SK-N-SH (cell line): ENCODE measurements around the gene BORCS5. TPM values are rescaled to one million over a fixed set of nuclear protein-coding genes. Genes with fewer than 3 reads are reported as not detected.

Experiments
- CTCF ChIA-PET: fragments of 300-600, 350-600 bp; formaldehyde crosslinking; extraction: SDS; loops from one replicate; lab custom pipeline; 2021; lab: Yijun Ruan, JAX
- POLR2A ChIA-PET: fragments of 350-600 bp; sonication (Branson Sonifier 250); formaldehyde crosslinking; extraction: SDS; loops from one replicate; lab custom pipeline; 2020; ENCODE audit warnings: antibody characterized with exemption, inconsistent platforms; lab: Yijun Ruan, JAX
- DNase-seq: peaks from one replicate; pipeline ENCODE4 v3.0.0; 2012
- H2AFZ ChIP-seq: fragments of 200-600 bp; sonication (generic); 2 replicates; pipeline ENCODE4 v1.8.1; 2016; ENCODE audit warnings: antibody characterized with exemption, mild to moderate bottlenecking, low read depth
- H3F3A ChIP-seq: fragments of 200-600 bp; sonication (generic); replicated peaks from 2 replicates; pipeline ENCODE3; 2016; ENCODE audit warnings: antibody characterized with exemption, mild to moderate bottlenecking; ENCODE audit not compliant: insufficient read depth
- H3K27ac ChIP-seq, 2 experiments: fragments of 200-500 bp in 1 of 2; fragments of 200-600 bp in 1 of 2; sonication (Bioruptor generic) in 1 of 2; sonication (generic), shearing (Covaris generic) in 1 of 2; 2 replicates each; pipeline versions ENCODE4 v1.5.1 to v1.6.1; 2014 to 2016; ENCODE audit warnings: low read depth in 2 of 2, inconsistent platforms in 1 of 2, low read length in 1 of 2, mild to moderate bottlenecking in 1 of 2, mixed read lengths in 1 of 2
- H3K27me3 ChIP-seq: fragments of 200-600 bp; sonication (generic), shearing (Covaris generic); 2 replicates; pipeline ENCODE4 v1.6.1; 2016; ENCODE audit warnings: mixed run types; ENCODE audit not compliant: insufficient read depth
- H3K36me3 ChIP-seq, 2 experiments: fragments of 200-500 bp in 1 of 2; fragments of 200-600 bp in 1 of 2; sonication (Bioruptor generic) in 1 of 2; sonication (generic) in 1 of 2; replicated peaks in 1 of 2; 2 replicates each; pipeline versions ENCODE3 to v1.5.1; 2014 to 2016; ENCODE audit warnings: low read length in 1 of 2, mild to moderate bottlenecking in 1 of 2; ENCODE audit not compliant: insufficient read depth in 2 of 2, control insufficient read depth in 1 of 2
- H3K4me1 ChIP-seq, 2 experiments: fragments of 200-500 bp in 1 of 2; fragments of 200-600 bp in 1 of 2; sonication (Bioruptor generic) in 1 of 2; sonication (generic), shearing (Covaris generic) in 1 of 2; 2 replicates each; pipeline versions ENCODE4 v1.5.1 to v1.6.1; 2014 to 2016; ENCODE audit warnings: low read depth in 1 of 2, low read length in 1 of 2, mixed run types in 1 of 2; ENCODE audit not compliant: insufficient read depth in 2 of 2, control insufficient read depth in 1 of 2
- H3K4me2 ChIP-seq: fragments of 200-600 bp; sonication (generic), shearing (Covaris generic); 2 replicates; pipeline ENCODE4 v1.6.1; 2017; ENCODE audit warnings: mixed run types
- H3K4me3 ChIP-seq, 2 experiments: fragments of 200-500 bp in 1 of 2; fragments of 200-600 bp in 1 of 2; sonication (Bioruptor generic) in 1 of 2; sonication (generic), shearing (Covaris generic) in 1 of 2; 2 replicates each; pipeline versions ENCODE4 v1.5.1 to v1.8.1; 2014 to 2016; ENCODE audit warnings: low read depth in 2 of 2, inconsistent platforms in 1 of 2, low read length in 1 of 2, mild to moderate bottlenecking in 1 of 2, mixed read lengths in 1 of 2, moderate library complexity in 1 of 2
- H3K79me2 ChIP-seq: fragments of 200-600 bp; sonication (generic); 2 replicates; pipeline ENCODE4 v1.8.1; 2017; ENCODE audit warnings: mild to moderate bottlenecking; ENCODE audit not compliant: insufficient read depth
- H3K9ac ChIP-seq: fragments of 200-600 bp; sonication (generic); 2 replicates; pipeline ENCODE4 v1.6.1; 2017; ENCODE audit warnings: mixed run types
- H3K9me2 ChIP-seq: fragments of 200-600 bp; sonication (generic); 2 replicates; pipeline ENCODE4 v1.6.1; 2017; ENCODE audit warnings: mixed run types
- H3K9me3 ChIP-seq: fragments of 200-600 bp; sonication (generic); 2 replicates; pipeline ENCODE4 v1.6.1; 2017; ENCODE audit warnings: mixed run types, mild to moderate bottlenecking, moderate library complexity
- H4K20me1 ChIP-seq: fragments of 200-600 bp; sonication (generic); 2 replicates; pipeline ENCODE4 v1.6.1; 2017; ENCODE audit warnings: mild to moderate bottlenecking, mixed run types; ENCODE audit not compliant: insufficient read depth
- ELF1 ChIP-seq: IDR thresholded peaks from 2 replicates; pipeline ENCODE4 v1.4.0; 2012
- EZH2phosphoT487 ChIP-seq: fragments of 200-600 bp; sonication (generic); IDR thresholded peaks from 2 replicates; pipeline ENCODE4 v1.6.1; 2017; ENCODE audit warnings: low read depth, mixed run types, mild to moderate bottlenecking, antibody characterized with exemption, moderate library complexity, borderline replicate concordance
- FOSL2 ChIP-seq: IDR thresholded peaks from 2 replicates; pipeline ENCODE4 v1.4.0; 2012; ENCODE audit warnings: low read depth, mild to moderate bottlenecking, moderate library complexity, borderline replicate concordance
- GABPA ChIP-seq: IDR thresholded peaks from 2 replicates; pipeline ENCODE4 v1.4.0; 2012; ENCODE audit warnings: low read depth, mild to moderate bottlenecking
- MXI1 ChIP-seq: IDR thresholded peaks from 2 replicates; pipeline ENCODE4 v1.6.1; 2012; ENCODE audit warnings: mild to moderate bottlenecking, low read depth, low read length, improper control_type of control experiment
- NFIC ChIP-seq: IDR thresholded peaks from 2 replicates; pipeline ENCODE4 v1.4.0; 2012; ENCODE audit warnings: borderline replicate concordance
- NRF1 ChIP-seq: IDR thresholded peaks from 2 replicates; pipeline ENCODE4 v1.6.1; 2012; ENCODE audit warnings: low read depth, mild to moderate bottlenecking, low read length
- POLR2AphosphoS5 ChIP-seq: IDR thresholded peaks from 2 replicates; pipeline ENCODE4 v1.6.1; 2012; ENCODE audit warnings: low read depth, low read length
- RCOR1 ChIP-seq: fragments of 150-350 bp; IDR thresholded peaks from 2 replicates; pipeline ENCODE4 v1.6.1; 2017; ENCODE audit warnings: antibody characterized with exemption, low read length
- RXRA ChIP-seq: IDR thresholded peaks from 2 replicates; pipeline ENCODE4 v1.4.0; 2012; ENCODE audit warnings: low read depth, mild to moderate bottlenecking, borderline replicate concordance
- SMC3 ChIP-seq: IDR thresholded peaks from 2 replicates; pipeline ENCODE4 v1.6.1; 2012; ENCODE audit warnings: low read depth, low read length, improper control_type of control experiment
- TEAD4 ChIP-seq: IDR thresholded peaks from 2 replicates; pipeline ENCODE4 v1.4.0; 2012; ENCODE audit warnings: mild to moderate bottlenecking, borderline replicate concordance; ENCODE audit not compliant: insufficient read depth
- WGBS: methylation state at CpG from one replicate; pipeline ENCODE4 v1.1.6; 2017; ENCODE audit warnings: low lambda C conversion rate; 5-methylcytosine and 5-hydroxymethylcytosine counted together
- polyA plus RNA-seq, 3 experiments: library from polyadenylated mRNA; depleted of rRNA; stranded (reverse); fragments of >200 nt; gene quantifications; 2 replicates each; pipeline ENCODE4 v1.2.3, GENCODE V29; 2012
- TF ChIP-seq, protein P1 (sequence below): IDR thresholded peaks from 2 replicates; pipeline ENCODE4 v1.4.0; 2012; ENCODE audit warnings: low read depth, borderline replicate concordance
- TF ChIP-seq, protein P2 (sequence below): fragments of 150-350 bp; IDR thresholded peaks from 2 replicates; pipeline ENCODE4 v1.6.1; 2016; ENCODE audit warnings: mild to moderate bottlenecking, low read depth, low read length
- TF ChIP-seq, protein P3 (sequence below): fragments of 200-600 bp; sonication (generic); IDR thresholded peaks from 2 replicates; pipeline ENCODE4 v1.6.1; 2017; ENCODE audit warnings: antibody characterized with exemption, mild to moderate bottlenecking, moderate library complexity

BORCS5 gene
- polyA plus RNA-seq, 1 of the 3 experiments (the other 2 are of a cell fraction), result 16.3 TPM

DNA sequence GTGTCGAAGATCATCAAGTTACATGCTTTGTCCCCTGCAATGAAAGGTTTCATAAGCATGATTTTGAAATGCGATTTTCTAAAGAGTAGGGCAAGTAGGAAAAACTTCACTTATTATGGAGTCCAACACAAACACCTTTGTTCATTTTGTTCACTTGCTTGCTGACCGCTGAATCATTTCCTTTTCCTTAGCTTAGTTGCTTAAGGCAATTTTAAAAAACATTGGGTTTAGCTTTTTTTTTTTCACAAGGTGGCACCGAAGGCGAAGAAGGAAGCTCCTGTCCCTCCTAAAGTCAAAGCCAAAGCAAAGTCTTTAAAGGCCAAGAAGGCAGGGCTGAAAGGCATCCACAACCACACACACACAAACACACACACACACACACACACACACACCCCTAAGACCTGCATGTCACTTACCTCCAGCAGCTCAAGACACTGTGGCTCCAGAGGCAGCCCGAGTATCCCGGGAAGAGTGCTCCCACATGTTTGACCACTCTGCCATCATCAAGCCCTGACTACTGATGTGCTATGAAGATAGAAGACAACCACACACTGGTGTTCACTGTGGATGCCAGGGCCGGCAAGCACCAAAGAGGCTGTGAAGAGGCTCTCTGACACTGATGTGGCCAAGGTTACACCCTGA is 18.2 kb upstream of the BORCS5 start:
- H2AFZ ChIP-seq, result peak overlapping the region; percentile 50; the same call in 1 of the 2 replicates

DNA sequence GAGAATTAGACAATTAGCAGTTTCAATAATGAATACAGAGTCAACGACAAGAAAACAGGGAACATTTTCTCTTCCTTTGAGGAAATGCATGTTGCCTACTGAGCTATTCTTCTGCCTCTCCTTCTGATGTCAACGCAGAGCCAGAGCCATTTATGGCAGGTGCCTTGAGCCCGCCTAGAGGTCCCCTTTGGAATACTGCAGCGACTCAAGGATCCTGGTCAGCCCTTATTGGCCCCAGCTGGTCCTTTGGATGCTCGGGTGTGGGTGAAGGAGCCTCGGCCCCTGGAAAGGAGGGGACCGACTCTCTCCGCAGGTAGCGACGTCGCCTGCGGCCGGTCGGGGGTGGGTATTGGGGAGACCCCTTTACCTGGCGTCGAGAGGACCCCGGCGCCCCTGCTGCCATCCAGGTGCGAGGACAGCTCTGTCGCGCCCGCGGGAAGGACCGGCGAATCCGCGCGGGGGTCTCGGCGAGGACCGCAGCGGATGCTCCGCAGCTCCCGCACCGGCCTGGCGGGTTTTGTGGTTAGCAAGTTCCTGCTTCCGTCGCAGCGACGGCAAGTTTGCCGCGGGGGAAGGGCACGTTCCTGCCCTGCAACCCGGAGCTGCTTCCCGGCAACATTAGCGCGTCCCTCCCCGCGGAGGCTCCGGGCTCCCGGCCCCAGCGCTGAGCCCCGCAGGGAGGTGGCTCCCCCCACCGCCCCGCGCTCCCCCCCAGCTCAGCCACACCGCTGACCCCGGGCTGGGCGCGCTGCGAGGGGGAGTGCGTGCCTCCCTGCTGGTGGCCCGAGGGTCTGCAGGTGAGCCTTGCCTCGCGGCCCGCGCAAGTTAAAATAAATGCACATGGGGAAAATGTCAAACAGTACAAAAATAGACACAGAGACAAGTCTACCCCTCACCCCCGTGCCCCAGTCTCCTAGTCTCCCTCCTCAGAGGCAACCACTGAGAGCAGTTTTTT is 6.9 kb upstream of the BORCS5 start, which contains the start of gene MANSC1:
MANSC1 (minus strand) TSS at position 532 of the 955 bp plus-strand sequence. CDS start 6,928 bp downstream, outside the sequence.
- H3K79me2 ChIP-seq, result no peaks in the 10 kb centered on the region
- peak within 1 kb of the TSS in 1 of 2 experiments; percentile 86; a peak in 2 of 4 replicates for H3K27ac ChIP-seq
- POLR2A ChIA-PET, result interaction anchor here (0.6 to 1.0 kb wide), 5 partner anchors 15 to 369 kb away, joined by 3 read pairs; no protein-coding TSS in a partner anchor
- H2AFZ ChIP-seq, result peak within 1 kb of the TSS; percentile 96
- no peaks in the 10 kb centered on the region for H3K9me2 ChIP-seq
- peak within 1 kb of the TSS; percentile 72 to 78 for H3K4me3 ChIP-seq
- H3K4me1 ChIP-seq, result peaks cover 0 to 7% of the 10 kb centered on the region in 2 experiments; a peak in 2 of 4 replicates
- no peaks in the 10 kb centered on the region for H3K9me3 ChIP-seq
- WGBS, result 8% methylated on average over 10 of the region's 68 CpGs
- no peaks in the 10 kb centered on the region for H3K36me3 ChIP-seq
- no peaks in the 10 kb centered on the region for H4K20me1 ChIP-seq
- peaks cover 9% of the 10 kb centered on the region for H3F3A ChIP-seq
- H3K27me3 ChIP-seq, result no peaks in the 10 kb centered on the region
- CTCF ChIA-PET, result interaction anchor here (0.7 to 2.1 kb wide), 18 partner anchors 8 to 684 kb away, joined by 3 to 18 read pairs (median 4); partner anchors contain the start of gene LRP6
- peak within 1 kb of the TSS; percentile 88 for H3K4me2 ChIP-seq
- peak; percentile 89 for DNase-seq
- H3K9ac ChIP-seq, result peak within 1 kb of the TSS; percentile 60
- TF ChIP-seq GABPA (peak; percentile 68), NFIC (no peak), RCOR1 (no peak), FOSL2 (no peak), MXI1 (peak; percentile 80; the same call in 1 of the 2 replicates)
- TF ChIP-seq, protein P1, sequence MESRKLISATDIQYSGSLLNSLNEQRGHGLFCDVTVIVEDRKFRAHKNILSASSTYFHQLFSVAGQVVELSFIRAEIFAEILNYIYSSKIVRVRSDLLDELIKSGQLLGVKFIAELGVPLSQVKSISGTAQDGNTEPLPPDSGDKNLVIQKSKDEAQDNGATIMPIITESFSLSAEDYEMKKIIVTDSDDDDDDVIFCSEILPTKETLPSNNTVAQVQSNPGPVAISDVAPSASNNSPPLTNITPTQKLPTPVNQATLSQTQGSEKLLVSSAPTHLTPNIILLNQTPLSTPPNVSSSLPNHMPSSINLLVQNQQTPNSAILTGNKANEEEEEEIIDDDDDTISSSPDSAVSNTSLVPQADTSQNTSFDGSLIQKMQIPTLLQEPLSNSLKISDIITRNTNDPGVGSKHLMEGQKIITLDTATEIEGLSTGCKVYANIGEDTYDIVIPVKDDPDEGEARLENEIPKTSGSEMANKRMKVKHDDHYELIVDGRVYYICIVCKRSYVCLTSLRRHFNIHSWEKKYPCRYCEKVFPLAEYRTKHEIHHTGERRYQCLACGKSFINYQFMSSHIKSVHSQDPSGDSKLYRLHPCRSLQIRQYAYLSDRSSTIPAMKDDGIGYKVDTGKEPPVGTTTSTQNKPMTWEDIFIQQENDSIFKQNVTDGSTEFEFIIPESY, result no peak
- TF ChIP-seq, protein P2, sequence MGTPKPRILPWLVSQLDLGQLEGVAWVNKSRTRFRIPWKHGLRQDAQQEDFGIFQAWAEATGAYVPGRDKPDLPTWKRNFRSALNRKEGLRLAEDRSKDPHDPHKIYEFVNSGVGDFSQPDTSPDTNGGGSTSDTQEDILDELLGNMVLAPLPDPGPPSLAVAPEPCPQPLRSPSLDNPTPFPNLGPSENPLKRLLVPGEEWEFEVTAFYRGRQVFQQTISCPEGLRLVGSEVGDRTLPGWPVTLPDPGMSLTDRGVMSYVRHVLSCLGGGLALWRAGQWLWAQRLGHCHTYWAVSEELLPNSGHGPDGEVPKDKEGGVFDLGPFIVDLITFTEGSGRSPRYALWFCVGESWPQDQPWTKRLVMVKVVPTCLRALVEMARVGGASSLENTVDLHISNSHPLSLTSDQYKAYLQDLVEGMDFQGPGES, result no peak
- TF ChIP-seq, protein P3, sequence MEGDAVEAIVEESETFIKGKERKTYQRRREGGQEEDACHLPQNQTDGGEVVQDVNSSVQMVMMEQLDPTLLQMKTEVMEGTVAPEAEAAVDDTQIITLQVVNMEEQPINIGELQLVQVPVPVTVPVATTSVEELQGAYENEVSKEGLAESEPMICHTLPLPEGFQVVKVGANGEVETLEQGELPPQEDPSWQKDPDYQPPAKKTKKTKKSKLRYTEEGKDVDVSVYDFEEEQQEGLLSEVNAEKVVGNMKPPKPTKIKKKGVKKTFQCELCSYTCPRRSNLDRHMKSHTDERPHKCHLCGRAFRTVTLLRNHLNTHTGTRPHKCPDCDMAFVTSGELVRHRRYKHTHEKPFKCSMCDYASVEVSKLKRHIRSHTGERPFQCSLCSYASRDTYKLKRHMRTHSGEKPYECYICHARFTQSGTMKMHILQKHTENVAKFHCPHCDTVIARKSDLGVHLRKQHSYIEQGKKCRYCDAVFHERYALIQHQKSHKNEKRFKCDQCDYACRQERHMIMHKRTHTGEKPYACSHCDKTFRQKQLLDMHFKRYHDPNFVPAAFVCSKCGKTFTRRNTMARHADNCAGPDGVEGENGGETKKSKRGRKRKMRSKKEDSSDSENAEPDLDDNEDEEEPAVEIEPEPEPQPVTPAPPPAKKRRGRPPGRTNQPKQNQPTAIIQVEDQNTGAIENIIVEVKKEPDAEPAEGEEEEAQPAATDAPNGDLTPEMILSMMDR, result peak; percentile 48

More for the DNA sequence above, 18.2 kb upstream of the BORCS5 start:
- TF ChIP-seq ELF1 (no peak), POLR2AphosphoS5 (no peak), NRF1 (no peak), FOSL2 (0 out of 2 replicates have a peak, but pooled peaks have one; percentile 4), SMC3 (no peak), EZH2phosphoT487 (no peak), TEAD4 (no peak), RXRA (no peak)
- TF ChIP-seq, protein P1, result no peak
- POLR2A ChIA-PET, result no interaction called here
- no peak for DNase-seq
- H3K9ac ChIP-seq, result peak overlapping the region; percentile 40; the same call in 1 of the 2 replicates
- peaks cover 11 to 15% of the 10 kb centered on the region in 2 experiments; a peak in 2 of 4 replicates for H3K4me1 ChIP-seq
- CTCF ChIA-PET, result interaction anchor here (0.7 to 0.9 kb wide), 2 partner anchors 12 kb away, joined by 3 read pairs; partner anchors contain the start of gene MANSC1
- peak overlapping the region; percentile 40; the same call in 1 of the 2 replicates for H3K4me2 ChIP-seq
- peaks cover 8% of the 10 kb centered on the region for H3F3A ChIP-seq
- no peaks in the 10 kb centered on the region for H3K9me3 ChIP-seq
- WGBS, result 85% methylated on average over 8 of the region's 8 CpGs
- H3K9me2 ChIP-seq, result no peaks in the 10 kb centered on the region
- H3K27ac ChIP-seq, result peak overlapping the region; percentile 46 to 87; a peak in 3 of 4 replicates
- no peaks in the 10 kb centered on the region for H3K36me3 ChIP-seq
- no peak overlapping the region for H3K4me3 ChIP-seq
- no peaks in the 10 kb centered on the region for H4K20me1 ChIP-seq
- no peaks in the 10 kb centered on the region for H3K27me3 ChIP-seq
- H3K79me2 ChIP-seq, result no peaks in the 10 kb centered on the region
